Testis (tissue), 3 donors: ENCODE measurements around the gene SH3BP2. TPM values are rescaled to one million over a fixed set of nuclear protein-coding genes. Genes with fewer than 3 reads are reported as not detected.
A peak's percentile ranks its signal among the peaks of the same experiment; 100 is the strongest.

Experiments
- DNase-seq: peaks from one replicate; pipeline ENCODE4 v3.0.0-alpha.2; 2019
- H3K27ac ChIP-seq, 2 donors: fragments of 200-600 bp; sonication (generic); one replicate each; pipeline ENCODE4 v1.5.1; 2019
- H3K27me3 ChIP-seq: fragments of 200-600 bp; sonication (generic); one replicate; pipeline ENCODE4 v1.5.1; 2019
- H3K36me3 ChIP-seq: fragments of 200-600 bp; sonication (generic); one replicate; pipeline ENCODE4 v1.5.1; 2017; ENCODE audit warnings: low read depth; ENCODE audit errors: missing control alignments
- H3K4me1 ChIP-seq: fragments of 200-600 bp; sonication (generic); one replicate; pipeline ENCODE4 v1.5.1; 2019
- H3K4me3 ChIP-seq, 2 donors: fragments of 200-600 bp; sonication (generic); one replicate each; pipeline ENCODE4 v1.5.1; 2017 to 2019
- H3K9me3 ChIP-seq: fragments of 200-600 bp; sonication (generic); one replicate; pipeline ENCODE4 v1.5.1; 2017
- POLR2A ChIP-seq: fragments of 450-650 bp; IDR thresholded peaks from one replicate; pipeline ENCODE4 v1.6.1; 2017; ENCODE audit warnings: antibody characterized with exemption, mild to moderate bottlenecking, moderate library complexity
- WGBS, 2 donors: methylation state at CpG; one replicate each; pipeline ENCODE4 v1.1.5; 2018; 5-methylcytosine and 5-hydroxymethylcytosine counted together
- intact Hi-C: fragments of 100-400 bp; cut with DNase I; formaldehyde crosslinking; loops from one replicate; pipeline ENCODE4 v1.15.1; 2023; ENCODE audit warnings: low total_unique reads
- polyA plus RNA-seq: library from polyadenylated mRNA; stranded (reverse); fragments of 350-450 nt; fragmentation: Illumina TruSeq; extraction: RNeasy Lipid Tissue Mini Kit (QIAGEN cat#74804); gene quantifications from one replicate; pipeline ENCODE4 v1.2.3, GENCODE V29; 2014; ENCODE audit warnings: low read depth, low replicate concordance; ENCODE audit not compliant: insufficient read depth
- total RNA-seq, 2 donors: library from RNA; depleted of rRNA; stranded (reverse); fragments of >200 nt; gene quantifications; one replicate each; pipeline ENCODE4 v1.2.3, GENCODE V29; 2016
- TF ChIP-seq, protein P1 (sequence below), 3 experiments: fragments of 450-650 bp in 2 of 3; fragments of 200-600 bp in 1 of 3; sonication (generic) in 1 of 3; IDR thresholded peaks; one replicate each; pipeline ENCODE4 v1.5.1; 2016 to 2019; ENCODE audit warnings: antibody characterized with exemption in 3 of 3, mild to moderate bottlenecking in 2 of 3, moderate library complexity in 1 of 3

Gene SH3BP2
- total and polyA plus RNA-seq, 3 donors from 2014 or later, result 26.6 to 47.3 (median 45.0) TPM

DNA sequence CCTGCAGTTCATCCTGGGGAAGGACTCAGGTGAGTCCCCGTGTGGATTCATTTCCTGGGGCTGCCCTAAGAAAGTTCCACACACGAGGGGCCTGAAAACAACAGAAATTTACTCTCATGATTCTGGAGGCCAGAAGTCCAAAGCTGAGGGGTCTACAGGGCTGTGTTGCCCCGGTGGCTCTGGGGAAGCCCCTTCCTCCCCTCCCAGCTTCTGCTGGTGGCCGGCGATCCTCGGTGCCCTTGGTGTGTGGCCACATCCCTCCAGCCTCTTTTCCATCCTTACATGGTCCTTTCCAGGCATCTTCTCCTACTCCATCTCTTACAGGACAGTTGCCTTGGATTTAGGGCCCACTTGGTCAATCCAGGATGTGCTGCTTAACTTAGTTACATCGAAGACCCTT is 15.1 kb downstream of the SH3BP2 start:
- Histone ChIP-seq H3K36me3 (no peaks in the 10 kb centered on the region), H3K4me1 (peaks cover 60% of the 10 kb centered on the region), H3K27ac (no peak overlapping the region), H3K27me3 (no peaks in the 10 kb centered on the region), H3K4me3 (no peak overlapping the region), H3K9me3 (no peaks in the 10 kb centered on the region)
- TF ChIP-seq POLR2A, result no peak
- TF ChIP-seq, protein P1, sequence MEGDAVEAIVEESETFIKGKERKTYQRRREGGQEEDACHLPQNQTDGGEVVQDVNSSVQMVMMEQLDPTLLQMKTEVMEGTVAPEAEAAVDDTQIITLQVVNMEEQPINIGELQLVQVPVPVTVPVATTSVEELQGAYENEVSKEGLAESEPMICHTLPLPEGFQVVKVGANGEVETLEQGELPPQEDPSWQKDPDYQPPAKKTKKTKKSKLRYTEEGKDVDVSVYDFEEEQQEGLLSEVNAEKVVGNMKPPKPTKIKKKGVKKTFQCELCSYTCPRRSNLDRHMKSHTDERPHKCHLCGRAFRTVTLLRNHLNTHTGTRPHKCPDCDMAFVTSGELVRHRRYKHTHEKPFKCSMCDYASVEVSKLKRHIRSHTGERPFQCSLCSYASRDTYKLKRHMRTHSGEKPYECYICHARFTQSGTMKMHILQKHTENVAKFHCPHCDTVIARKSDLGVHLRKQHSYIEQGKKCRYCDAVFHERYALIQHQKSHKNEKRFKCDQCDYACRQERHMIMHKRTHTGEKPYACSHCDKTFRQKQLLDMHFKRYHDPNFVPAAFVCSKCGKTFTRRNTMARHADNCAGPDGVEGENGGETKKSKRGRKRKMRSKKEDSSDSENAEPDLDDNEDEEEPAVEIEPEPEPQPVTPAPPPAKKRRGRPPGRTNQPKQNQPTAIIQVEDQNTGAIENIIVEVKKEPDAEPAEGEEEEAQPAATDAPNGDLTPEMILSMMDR (IDR thresholded peaks at IDR 0.05), result no peak
- 92 to 97% methylated on average over 5 to 7 of the region's 7 CpGs for WGBS, 2 donors
- intact Hi-C loops, result no loop called here
- DNase-seq, result no peak

DNA sequence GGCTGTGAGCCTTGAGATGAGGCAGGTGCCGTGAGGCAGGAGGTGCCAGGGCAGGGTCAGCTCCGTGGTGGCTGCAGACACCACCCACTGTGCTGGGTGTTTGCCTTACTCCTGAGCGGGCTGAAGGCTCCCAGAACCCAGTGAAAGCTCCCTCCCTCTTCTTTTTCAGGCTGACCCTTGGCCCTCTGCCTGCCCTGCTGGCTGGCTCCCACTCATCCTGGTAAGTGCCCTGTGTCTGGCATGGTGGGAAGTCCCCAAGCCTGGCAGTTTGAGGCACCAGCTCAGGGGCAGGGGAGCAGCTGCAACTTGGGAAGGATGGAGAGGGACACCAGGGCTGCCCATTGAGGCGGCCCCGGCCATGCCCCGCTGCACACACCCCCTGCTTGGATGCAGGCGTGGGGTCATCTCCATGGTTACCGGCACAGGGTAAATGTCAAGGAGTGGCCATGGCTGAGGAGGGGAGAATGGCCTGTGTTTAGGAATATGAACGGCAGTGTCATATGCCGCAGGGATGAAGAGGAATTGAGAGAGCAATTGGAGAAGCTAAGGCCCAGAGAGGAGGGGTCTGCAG is 16.8 kb downstream of the SH3BP2 start:
- H3K36me3 ChIP-seq, result no peaks in the 10 kb centered on the region
- no peak for DNase-seq
- H3K9me3 ChIP-seq, result no peaks in the 10 kb centered on the region
- H3K4me1 ChIP-seq, result peaks cover 57% of the 10 kb centered on the region
- no peaks in the 10 kb centered on the region for H3K27me3 ChIP-seq
- no peak overlapping the region for H3K27ac ChIP-seq
- no peak overlapping the region for H3K4me3 ChIP-seq
- intact Hi-C loops, result no loop called here
- no peak for TF ChIP-seq POLR2A
- TF ChIP-seq, protein P1 (IDR thresholded peaks at IDR 0.05), result no peak
- 63 to 73% methylated on average over 2 to 10 of the region's 10 CpGs for WGBS, 2 donors

DNA sequence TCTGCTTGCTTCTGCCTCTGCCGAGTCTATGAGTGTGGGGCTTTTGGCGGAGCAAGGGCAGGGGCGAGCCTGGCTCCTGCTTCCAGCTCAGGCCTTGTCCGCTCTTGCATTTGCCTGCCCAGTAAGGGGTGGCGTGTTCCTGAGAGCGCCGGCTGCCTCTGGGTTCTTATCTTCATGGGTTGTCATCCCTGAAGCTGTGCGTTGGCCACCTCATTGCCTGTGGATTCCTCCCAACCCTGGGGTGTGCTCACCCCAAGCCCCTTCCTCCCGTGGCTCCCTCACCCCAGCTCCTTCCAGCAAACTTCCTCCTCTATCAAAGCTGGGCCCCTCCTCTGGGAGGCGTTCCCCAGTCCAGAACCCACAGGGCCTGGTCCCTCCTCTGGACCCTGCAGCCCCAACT is 17.5 kb downstream of the SH3BP2 start:
- H3K4me1 ChIP-seq, result peaks cover 50% of the 10 kb centered on the region
- H3K27me3 ChIP-seq, result no peaks in the 10 kb centered on the region
- H3K4me3 ChIP-seq, result no peak overlapping the region
- no peaks in the 10 kb centered on the region for H3K9me3 ChIP-seq
- no peak for DNase-seq
- intact Hi-C loops, result no loop called here
- H3K27ac ChIP-seq, result peak overlapping the region in 1 of 2 donors; percentile 47
- 63 to 79% methylated on average over 4 to 10 of the region's 10 CpGs for WGBS, 2 donors
- H3K36me3 ChIP-seq, result no peaks in the 10 kb centered on the region
- TF ChIP-seq, protein P1 (IDR thresholded peaks at IDR 0.05), result no peak
- TF ChIP-seq POLR2A, result no peak

DNA sequence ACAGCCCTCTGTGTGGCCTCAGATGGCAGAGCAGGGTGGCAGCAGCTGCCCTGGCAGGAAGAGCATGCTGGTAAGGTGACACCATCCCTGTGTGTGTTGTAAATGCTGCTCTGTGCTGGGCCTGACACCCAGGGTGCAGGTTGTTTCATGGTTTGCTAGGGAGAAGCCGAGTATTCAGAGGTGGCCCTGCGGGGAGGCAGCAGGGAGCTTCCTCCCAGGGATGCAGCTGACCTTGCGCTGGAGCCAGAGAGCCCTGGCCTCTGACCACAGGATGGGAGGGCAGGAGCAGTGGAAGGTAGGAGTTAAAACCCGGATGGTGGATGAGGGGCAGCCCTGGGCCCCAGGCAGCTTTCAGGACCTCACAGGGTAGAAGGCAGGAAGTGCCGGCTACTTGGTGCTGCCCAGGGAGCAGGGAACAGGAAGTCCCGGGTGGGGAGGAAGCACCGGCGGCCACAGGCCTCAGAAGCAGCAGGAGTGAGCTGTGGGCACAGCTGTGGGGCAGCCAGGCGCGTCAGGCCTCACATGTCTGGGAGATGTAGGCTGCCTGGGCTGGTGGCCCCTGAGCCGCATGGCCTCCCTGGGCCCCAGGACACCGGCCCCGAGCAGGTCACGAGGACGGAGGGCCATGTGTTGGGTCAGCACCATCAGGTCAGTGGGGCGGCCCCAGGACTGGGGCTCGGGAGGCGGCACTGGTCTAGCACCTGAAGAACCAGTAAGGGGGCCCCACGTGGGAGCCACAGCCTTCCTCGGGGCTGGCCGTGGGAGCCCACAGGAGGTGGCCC is 19.1 kb downstream of the SH3BP2 start:
- TF ChIP-seq POLR2A, result no peak
- TF ChIP-seq, protein P1 (IDR thresholded peaks at IDR 0.05), result no peak
- H3K27ac ChIP-seq, result peak overlapping the region; percentile 47 to 69
- H3K36me3 ChIP-seq, result no peaks in the 10 kb centered on the region
- no peaks in the 10 kb centered on the region for H3K27me3 ChIP-seq
- 33 to 40% methylated on average over 11 to 20 of the region's 21 CpGs for WGBS, 2 donors
- DNase-seq, result peak; percentile 57
- no peaks in the 10 kb centered on the region for H3K9me3 ChIP-seq
- H3K4me1 ChIP-seq, result peaks cover 33% of the 10 kb centered on the region
- intact Hi-C loops, result no loop called here
- H3K4me3 ChIP-seq, result peak overlapping the region in 1 of 2 donors; percentile 32
